ENCODE measurements around the gene BRF1.

The BRF1 gene

DNA sequence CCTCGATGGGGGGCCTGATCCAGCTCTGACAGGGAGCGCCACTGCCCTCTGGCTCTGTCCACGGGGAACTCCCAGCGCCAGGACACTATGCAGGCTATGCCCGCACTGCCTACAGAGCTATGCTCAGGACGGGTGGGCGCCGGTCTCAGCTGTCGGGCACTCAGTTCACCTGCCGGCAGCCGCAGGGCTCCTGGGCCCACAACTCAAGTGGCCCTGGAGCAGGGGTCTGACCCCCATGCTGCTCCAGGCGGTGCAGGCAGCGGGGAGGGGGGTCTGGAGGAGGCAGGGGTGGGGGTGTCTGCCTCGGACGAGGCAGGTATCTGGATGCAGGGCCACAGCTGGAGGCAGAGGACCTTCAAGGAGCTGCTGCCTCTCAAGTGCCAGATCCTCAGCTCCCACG is 91.2 kb downstream of the BRF1 start:
- no peak overlapping the region for H3K4me3 ChIP-seq (ENCODE audit: low read length)
- H3K4me1 ChIP-seq (ENCODE audit: control insufficient read depth, insufficient read depth, low read length), result no peaks in the 10 kb centered on the region
- H3K9ac ChIP-seq (ENCODE audit: low read length), result no peak overlapping the region
- no peak overlapping the region for H3K27ac ChIP-seq (ENCODE audit: low read depth, low read length)
- no peaks in the 10 kb centered on the region for H3K27me3 ChIP-seq (ENCODE audit: control insufficient read depth, insufficient read depth, low read length)
- peaks cover 3% of the 10 kb centered on the region for H3K36me3 ChIP-seq (ENCODE audit: control insufficient read depth, insufficient read depth, low read length)

DNA sequence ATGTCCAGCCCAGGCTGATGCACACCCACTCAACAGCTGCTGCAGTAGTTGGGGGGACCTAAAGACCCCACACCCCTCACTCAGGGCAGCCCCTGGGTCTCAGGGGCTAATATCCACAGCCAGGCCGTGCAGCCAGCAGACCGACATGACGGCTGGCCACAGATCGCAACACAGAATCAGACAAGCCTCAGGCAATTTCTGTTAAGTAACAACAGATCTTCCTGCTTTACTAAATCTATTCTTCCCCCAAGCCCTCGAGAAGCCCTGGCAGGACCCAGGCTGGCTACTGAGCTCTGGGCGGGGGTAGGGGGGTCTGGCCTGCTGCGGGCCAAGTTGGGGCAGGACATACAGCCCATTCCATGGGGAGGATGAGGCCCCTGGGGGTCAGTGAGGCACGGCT is 91.7 kb downstream of the BRF1 start:
- Histone ChIP-seq H3K27me3 (ENCODE audit: control insufficient read depth, insufficient read depth, low read length) (no peaks in the 10 kb centered on the region), H3K4me3 (ENCODE audit: low read length) (no peak overlapping the region), H3K27ac (ENCODE audit: low read depth, low read length) (no peak overlapping the region), H3K9ac (ENCODE audit: low read length) (no peak overlapping the region), H3K4me1 (ENCODE audit: control insufficient read depth, insufficient read depth, low read length) (no peaks in the 10 kb centered on the region), H3K36me3 (ENCODE audit: control insufficient read depth, insufficient read depth, low read length) (peaks cover 3% of the 10 kb centered on the region)

DNA sequence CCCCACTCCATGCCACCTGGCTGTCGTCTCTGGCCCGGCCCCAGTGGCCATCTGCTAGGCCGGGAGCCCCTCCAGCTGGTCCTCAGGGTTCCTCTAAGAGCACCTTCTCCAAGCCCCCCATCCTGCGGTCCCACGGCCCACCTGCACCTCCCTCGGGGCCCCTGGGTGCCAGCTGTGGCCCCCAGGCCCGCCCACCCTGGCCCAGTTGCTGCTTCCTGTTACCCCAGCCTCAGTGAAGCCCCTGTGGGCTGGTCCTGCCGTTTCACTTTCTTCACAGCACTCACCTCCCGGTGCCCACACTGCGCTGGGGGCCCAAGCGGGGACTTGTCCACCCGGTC is 92.1 kb downstream of the BRF1 start:
- H3K36me3 ChIP-seq (ENCODE audit: control insufficient read depth, insufficient read depth, low read length), result peaks cover 3% of the 10 kb centered on the region
- no peak overlapping the region for H3K27ac ChIP-seq (ENCODE audit: low read depth, low read length)
- H3K9ac ChIP-seq (ENCODE audit: low read length), result no peak overlapping the region
- no peaks in the 10 kb centered on the region for H3K4me1 ChIP-seq (ENCODE audit: control insufficient read depth, insufficient read depth, low read length)
- no peak overlapping the region for H3K4me3 ChIP-seq (ENCODE audit: low read length)
- no peaks in the 10 kb centered on the region for H3K27me3 ChIP-seq (ENCODE audit: control insufficient read depth, insufficient read depth, low read length)

DNA sequence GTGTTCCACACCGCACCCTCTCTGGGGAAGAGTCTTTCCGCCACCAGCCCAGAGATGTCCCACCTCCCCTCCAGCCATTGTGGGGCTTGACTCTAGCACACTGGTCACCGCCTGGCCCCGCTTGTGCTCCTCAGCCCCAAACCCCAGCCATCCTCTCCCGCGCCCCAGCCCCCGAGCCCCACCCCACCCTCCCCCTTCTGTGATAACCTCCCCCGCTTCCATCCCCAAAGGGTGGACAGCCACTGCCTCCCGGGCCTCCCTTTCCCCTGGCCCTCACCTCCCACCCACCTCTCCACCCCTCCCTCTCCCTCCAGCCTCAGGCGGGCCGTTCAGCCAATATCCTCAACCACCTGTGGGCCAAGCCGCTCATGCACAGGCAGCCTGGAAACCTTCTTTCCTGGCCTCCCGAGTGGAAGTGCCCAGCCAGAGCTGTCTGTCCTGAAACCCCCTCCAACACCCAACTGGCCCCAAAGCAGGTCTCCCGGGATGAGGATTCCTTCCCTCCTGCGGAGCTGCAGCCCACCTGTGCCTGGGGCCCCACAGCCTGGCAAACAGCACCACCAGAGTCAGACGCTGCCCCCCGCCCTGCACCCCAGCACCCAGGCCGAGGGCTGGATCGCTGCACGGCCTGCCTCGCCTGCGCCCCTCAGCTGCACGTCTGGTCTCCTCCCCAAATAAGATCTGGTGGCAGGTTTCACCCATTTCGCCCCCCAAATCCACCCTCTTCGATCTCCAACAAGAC is 92.6 kb downstream of the BRF1 start:
- no peak overlapping the region for H3K27ac ChIP-seq (ENCODE audit: low read depth, low read length)
- no peaks in the 10 kb centered on the region for H3K27me3 ChIP-seq (ENCODE audit: control insufficient read depth, insufficient read depth, low read length)
- no peak overlapping the region for H3K9ac ChIP-seq (ENCODE audit: low read length)
- no peaks in the 10 kb centered on the region for H3K4me1 ChIP-seq (ENCODE audit: control insufficient read depth, insufficient read depth, low read length)
- peaks cover 3% of the 10 kb centered on the region for H3K36me3 ChIP-seq (ENCODE audit: control insufficient read depth, insufficient read depth, low read length)
- no peak overlapping the region for H3K4me3 ChIP-seq (ENCODE audit: low read length)

DNA sequence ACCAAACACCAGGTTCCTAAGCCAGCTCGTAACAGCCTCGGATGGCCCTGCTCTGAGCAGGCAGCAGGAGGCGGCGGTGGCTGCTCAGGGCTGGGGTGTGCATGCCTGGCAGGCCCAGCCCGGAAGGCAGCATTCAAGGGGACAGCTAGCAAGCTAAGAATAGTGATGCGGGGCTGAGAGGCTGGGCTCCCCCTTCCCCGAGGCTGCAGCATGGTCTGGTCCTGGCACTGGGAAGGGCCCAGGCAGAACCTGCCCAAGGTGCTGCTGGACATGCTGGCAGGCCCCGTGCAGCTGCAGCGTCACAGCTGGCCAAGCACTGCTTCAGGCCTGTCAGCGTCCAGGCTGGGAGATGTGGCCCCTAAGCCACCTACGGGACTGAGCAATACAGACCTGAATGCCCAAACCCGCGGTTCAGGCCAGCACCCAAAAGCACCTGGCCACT is 93.3 kb downstream of the BRF1 start:
- no peak overlapping the region for H3K9ac ChIP-seq (ENCODE audit: low read length)
- no peaks in the 10 kb centered on the region for H3K27me3 ChIP-seq (ENCODE audit: control insufficient read depth, insufficient read depth, low read length)
- no peak overlapping the region for H3K27ac ChIP-seq (ENCODE audit: low read depth, low read length)
- no peaks in the 10 kb centered on the region for H3K4me1 ChIP-seq (ENCODE audit: control insufficient read depth, insufficient read depth, low read length)
- H3K4me3 ChIP-seq (ENCODE audit: low read length), result no peak overlapping the region
- H3K36me3 ChIP-seq (ENCODE audit: control insufficient read depth, insufficient read depth, low read length), result peaks cover 3% of the 10 kb centered on the region

DNA sequence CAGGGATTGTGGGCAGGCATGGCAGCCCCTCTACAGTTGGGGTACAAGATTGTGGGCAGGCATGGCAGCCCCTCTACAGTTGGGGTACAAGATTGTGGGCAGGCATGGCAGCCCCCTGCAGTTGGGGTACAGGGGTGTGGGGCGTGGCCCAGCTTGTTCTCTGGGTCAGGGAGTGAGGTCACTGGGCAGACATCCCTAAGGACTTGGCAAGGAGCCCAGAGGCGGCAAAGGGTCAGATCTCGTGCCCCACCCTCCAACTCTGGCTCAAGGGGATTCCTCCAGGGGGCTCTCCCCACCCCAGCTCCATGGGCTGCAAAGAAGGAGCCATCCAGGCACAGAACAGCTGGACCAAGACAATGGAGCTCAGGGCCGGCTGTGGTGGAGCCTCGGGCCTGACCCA is 93.9 kb downstream of the BRF1 start:
- Histone ChIP-seq H3K9ac (ENCODE audit: low read length) (no peak overlapping the region), H3K27me3 (ENCODE audit: control insufficient read depth, insufficient read depth, low read length) (peaks cover under 1% of the 10 kb centered on the region), H3K4me1 (ENCODE audit: control insufficient read depth, insufficient read depth, low read length) (no peaks in the 10 kb centered on the region), H3K4me3 (ENCODE audit: low read length) (no peak overlapping the region), H3K36me3 (ENCODE audit: control insufficient read depth, insufficient read depth, low read length) (peaks cover 3% of the 10 kb centered on the region), H3K27ac (ENCODE audit: low read depth, low read length) (no peak overlapping the region)

DNA sequence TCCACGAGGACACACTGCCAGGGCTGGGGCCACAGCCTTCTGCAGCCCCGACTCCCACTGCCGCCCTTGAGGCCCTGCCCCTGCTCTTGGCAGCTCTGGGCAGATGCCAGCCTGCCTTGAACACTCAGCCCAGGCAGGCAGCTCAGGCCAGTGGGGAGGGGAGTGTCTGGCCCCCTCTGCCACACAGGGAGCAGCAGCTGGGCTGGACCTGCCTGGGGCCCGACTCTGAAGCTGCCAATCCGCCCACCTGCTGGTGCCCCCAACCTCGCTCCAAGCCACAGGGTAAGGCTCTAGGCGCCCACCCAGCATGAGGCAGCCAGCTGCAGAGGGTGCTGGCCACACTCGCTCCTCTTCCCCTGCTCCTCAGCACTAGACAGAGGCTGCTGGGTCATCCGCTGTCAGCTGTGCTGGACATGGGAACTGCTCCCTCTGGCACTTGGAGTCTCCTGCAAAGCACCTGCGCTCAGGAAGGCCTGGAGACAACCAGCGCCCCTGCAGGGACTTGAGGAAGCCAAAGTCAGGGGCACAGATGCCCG is 95.1 kb downstream of the BRF1 start:
- Histone ChIP-seq H3K27me3 (ENCODE audit: control insufficient read depth, insufficient read depth, low read length) (peaks cover 6% of the 10 kb centered on the region), H3K36me3 (ENCODE audit: control insufficient read depth, insufficient read depth, low read length) (peaks cover 3% of the 10 kb centered on the region), H3K4me1 (ENCODE audit: control insufficient read depth, insufficient read depth, low read length) (no peaks in the 10 kb centered on the region), H3K9ac (ENCODE audit: low read length) (no peak overlapping the region), H3K27ac (ENCODE audit: low read depth, low read length) (no peak overlapping the region), H3K4me3 (ENCODE audit: low read length) (no peak overlapping the region)

DNA sequence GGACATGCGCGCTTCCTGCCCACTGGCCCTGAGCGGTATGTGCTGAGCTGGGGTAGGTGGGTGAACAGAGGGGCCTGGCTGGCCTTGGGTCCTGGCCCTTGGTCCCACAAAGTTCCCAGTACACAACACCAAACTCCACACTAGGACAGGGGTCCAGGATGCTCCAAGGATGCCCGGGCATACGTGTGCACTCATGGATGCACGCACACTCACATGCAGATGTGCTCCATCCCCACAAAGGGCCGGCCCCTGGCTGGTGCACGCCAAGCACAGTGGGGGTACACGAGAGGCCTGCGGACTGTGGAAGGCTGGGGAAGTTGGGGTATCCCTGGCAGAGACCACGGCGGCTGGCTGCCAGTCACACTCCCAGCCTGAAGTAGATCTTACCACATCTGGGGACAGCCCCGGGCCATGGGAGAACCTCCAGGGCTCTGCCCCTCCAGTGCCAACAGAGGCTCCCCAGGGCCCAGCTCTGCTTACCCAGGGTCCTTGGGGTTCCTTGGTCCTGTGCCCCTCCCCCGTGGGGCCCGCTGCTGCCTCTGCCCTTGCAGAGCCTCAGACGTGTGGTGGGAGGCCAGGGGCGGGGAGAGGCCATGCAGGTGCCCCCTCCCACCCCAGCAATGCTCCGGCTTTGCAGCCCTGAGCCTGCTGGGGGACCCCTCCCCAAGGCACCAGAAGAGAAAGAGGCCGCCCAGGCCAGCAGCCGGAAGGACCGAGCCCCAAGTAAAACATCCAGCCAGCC is 95.7 kb downstream of the BRF1 start:
- H3K9ac ChIP-seq (ENCODE audit: low read length), result no peak overlapping the region
- no peak overlapping the region for H3K27ac ChIP-seq (ENCODE audit: low read depth, low read length)
- no peaks in the 10 kb centered on the region for H3K4me1 ChIP-seq (ENCODE audit: control insufficient read depth, insufficient read depth, low read length)
- peaks cover 6% of the 10 kb centered on the region for H3K27me3 ChIP-seq (ENCODE audit: control insufficient read depth, insufficient read depth, low read length)
- peaks cover 2% of the 10 kb centered on the region for H3K36me3 ChIP-seq (ENCODE audit: control insufficient read depth, insufficient read depth, low read length)
- no peak overlapping the region for H3K4me3 ChIP-seq (ENCODE audit: low read length)

DNA sequence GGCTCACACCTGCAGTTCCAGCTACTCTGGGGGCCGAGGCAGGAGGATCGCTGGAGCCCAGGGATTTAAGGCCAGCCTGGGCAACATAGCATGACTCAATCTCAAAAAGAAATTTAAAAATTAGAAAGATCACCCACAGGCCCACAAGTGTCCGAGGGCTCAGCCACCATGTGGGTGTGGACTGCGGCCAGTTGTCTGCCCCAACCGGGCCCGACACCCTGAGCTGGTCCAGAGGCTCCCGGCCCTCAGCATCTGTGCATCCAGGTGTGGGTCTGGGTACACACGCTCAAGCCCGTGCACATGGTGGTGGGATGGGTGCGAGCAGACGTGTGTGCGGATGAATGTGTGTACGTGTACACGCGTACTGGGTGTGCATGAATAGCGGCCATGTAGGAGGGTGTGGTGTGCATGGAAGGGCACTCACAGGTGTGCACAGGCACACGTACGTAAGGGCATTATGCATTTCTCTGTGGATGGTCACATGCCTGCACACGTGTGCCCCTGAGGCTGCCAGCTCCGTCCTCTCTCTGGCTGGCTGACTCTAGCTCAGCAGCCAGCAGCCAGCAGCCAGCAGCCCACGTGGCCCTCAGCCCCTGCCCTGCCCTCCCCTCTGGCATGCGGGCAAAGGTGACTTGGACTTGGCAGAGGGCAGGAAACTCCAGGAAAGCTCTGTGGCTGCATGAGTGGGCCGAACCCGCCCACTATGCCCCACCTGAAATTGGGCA is 96.4 kb downstream of the BRF1 start:
- Histone ChIP-seq H3K27me3 (ENCODE audit: control insufficient read depth, insufficient read depth, low read length) (peaks cover 8% of the 10 kb centered on the region), H3K4me1 (ENCODE audit: control insufficient read depth, insufficient read depth, low read length) (no peaks in the 10 kb centered on the region), H3K27ac (ENCODE audit: low read depth, low read length) (no peak overlapping the region)

DNA sequence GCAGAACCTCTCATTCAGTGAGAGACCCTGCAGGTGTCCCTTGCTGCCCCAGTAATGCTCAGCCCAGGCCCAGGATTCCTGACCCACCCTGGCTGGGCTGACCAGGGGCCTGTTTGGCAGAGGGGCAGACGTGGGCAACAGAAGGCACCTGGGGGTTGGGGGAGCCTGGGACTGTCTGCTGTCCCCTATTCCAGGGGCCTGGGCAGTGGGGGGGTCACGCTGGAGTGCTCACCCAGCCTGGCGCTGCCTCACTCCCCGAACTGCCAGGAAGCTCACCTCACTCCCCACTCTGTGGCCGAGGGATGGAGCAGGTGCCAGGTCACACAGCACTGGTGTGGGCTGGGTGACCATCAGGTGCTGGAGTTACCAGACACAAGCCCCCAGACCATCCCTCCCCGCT is 97.1 kb downstream of the BRF1 start:
- Histone ChIP-seq H3K27ac (ENCODE audit: low read depth, low read length) (no peak overlapping the region), H3K27me3 (ENCODE audit: control insufficient read depth, insufficient read depth, low read length) (peaks cover 14% of the 10 kb centered on the region), H3K36me3 (ENCODE audit: control insufficient read depth, insufficient read depth, low read length) (no peaks in the 10 kb centered on the region), H3K4me3 (ENCODE audit: low read length) (no peak overlapping the region), H3K9ac (ENCODE audit: low read length) (no peak overlapping the region), H3K4me1 (ENCODE audit: control insufficient read depth, insufficient read depth, low read length) (no peaks in the 10 kb centered on the region)

More for the DNA sequence above, 96.4 kb downstream of the BRF1 start:
- no peak overlapping the region for H3K4me3 ChIP-seq (ENCODE audit: low read length)
- no peak overlapping the region for H3K9ac ChIP-seq (ENCODE audit: low read length)
- no peaks in the 10 kb centered on the region for H3K36me3 ChIP-seq (ENCODE audit: control insufficient read depth, insufficient read depth, low read length)

DNA sequence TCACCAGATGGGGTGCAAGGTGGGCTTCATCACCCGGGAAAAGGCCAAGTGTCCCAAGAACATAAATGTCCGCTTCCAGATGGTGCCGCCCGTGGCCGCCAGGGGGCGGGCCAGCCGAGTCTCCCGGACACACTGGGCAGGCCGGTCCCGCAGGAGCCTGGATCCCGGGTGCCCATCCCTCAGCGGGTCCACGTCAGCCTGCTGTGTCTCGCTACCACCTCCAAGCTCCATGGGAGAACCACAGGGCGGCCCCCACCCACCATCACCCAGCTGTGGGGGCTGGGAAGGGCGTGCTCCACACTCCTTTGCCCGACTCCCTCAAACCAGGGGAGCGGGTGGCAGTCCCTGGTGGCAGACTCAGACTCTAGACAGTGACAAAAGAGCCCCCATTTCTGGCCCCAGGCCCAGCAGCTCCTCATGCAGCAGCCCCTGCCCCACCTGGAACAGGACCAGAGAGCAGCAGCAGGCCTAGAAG is 97.7 kb downstream of the BRF1 start:
- Histone ChIP-seq H3K36me3 (ENCODE audit: control insufficient read depth, insufficient read depth, low read length) (no peaks in the 10 kb centered on the region), H3K27me3 (ENCODE audit: control insufficient read depth, insufficient read depth, low read length) (peaks cover 20% of the 10 kb centered on the region), H3K4me1 (ENCODE audit: control insufficient read depth, insufficient read depth, low read length) (no peaks in the 10 kb centered on the region), H3K4me3 (ENCODE audit: low read length) (no peak overlapping the region), H3K9ac (ENCODE audit: low read length) (no peak overlapping the region), H3K27ac (ENCODE audit: low read depth, low read length) (no peak overlapping the region)

DNA sequence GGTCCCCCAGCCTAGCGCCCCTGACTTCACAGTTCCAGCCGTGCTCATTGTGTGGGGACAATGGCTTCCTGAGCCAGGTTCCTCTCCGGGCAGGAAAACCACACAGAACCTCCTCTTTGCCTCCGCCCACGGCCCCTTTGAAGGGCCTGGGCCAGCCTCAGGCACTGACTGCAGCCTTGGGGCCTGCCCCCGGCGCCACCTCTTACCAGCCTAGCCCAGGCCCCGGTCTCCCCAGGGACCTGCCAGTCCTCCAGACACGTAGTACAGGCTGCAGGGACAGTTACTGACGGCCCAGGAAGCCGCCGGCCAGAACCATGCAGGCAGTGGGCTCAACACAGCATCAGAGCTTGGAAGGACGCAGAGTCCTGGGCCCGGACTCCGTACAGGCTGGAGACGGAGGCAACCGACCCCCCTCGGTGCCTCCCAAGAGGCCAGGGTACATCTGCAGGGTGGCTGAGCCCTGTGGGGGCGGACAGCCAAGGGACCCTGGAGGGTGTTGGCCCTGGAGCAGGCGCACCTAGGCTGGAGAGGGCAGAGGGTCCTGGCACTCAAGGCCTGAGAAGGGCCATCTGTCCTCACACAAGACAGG is 98.8 kb downstream of the BRF1 start:
- H3K9ac ChIP-seq (ENCODE audit: low read length), result no peak overlapping the region
- no peak overlapping the region for H3K27ac ChIP-seq (ENCODE audit: low read depth, low read length)
- H3K4me3 ChIP-seq (ENCODE audit: low read length), result no peak overlapping the region
- H3K36me3 ChIP-seq (ENCODE audit: control insufficient read depth, insufficient read depth, low read length), result no peaks in the 10 kb centered on the region
- H3K4me1 ChIP-seq (ENCODE audit: control insufficient read depth, insufficient read depth, low read length), result no peaks in the 10 kb centered on the region
- H3K27me3 ChIP-seq (ENCODE audit: control insufficient read depth, insufficient read depth, low read length), result peaks cover 28% of the 10 kb centered on the region
